ENCODE measurements around the gene SIX3.

Gene SIX3

DNA sequence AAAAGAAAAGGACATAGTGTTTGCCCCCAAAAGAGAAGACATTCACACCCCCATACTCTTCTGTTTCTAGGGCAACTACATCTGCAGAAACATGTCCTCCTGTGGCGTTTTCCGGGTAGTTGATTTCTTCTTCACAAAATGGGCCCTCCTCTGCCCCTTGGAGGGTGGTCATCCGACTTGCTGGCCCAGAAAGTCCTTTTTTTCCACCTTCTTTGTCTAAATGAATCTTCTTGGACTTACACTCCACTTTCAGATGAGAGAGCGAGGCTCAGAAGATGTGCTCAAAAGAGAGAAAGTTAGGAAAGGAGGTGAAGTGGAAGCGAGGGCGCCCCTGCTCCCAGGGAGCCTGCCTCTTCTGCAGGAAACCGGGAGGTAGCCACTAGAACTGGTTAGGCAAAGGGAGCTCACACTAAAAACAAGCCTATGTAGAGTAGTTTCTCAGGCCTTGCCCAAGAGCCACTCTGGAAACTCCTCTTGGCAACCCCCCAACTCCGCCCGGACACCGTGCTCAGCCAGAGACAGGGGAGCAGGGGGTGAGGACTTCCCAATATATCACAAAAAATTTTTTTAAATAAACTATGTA is 10.2 kb upstream of the SIX3 start:
- no peak for DNase-seq

DNA sequence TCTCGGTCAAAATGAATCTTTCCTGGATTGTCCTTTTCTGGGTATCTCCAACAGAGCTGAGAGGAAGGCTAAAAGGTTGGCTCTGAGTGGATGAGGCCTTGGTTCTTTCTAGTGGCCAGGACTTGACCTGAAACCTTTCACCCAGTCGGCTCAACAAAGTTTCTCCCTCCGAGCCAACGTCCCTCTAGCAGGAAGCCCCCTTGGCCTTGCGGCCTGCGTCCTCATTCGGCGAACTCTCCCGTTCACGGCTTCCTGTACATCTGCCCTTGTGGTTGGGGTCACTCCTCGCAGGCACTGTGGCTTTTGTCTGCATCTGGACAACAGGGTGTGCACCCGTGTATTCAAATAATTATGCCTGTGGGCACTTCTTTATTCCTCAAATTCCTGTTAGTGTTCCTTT is 9.4 kb upstream of the SIX3 start:
- no peak for DNase-seq

GRCh38 chr2:44932564-44933392 is 8.7 kb upstream of the SIX3 start:
- no peak for DNase-seq

DNA sequence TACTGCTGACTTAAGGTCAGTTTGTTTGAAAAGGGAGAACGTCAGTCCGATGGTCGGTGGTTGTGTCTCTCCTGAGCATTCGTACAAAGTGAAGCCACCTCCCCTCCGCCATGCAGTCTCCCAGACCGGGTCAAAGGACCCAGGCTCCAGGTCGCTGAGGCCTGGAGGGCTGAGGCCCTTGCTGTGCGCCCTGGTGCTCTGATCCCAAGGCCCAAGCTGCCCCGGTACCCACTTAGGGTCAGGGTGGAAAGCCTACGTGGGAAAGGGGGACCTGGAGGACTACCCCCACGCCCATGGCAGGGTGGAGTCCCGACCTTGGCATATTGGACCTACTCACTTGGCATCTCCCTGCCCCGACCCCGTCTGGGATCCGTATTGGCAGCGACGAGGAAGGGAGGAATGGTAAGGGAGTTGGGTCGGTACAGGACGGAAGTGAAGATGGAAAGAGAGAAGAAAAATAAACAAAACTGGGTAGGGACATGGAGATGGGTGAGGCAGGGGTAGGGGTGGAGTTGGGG is 8.0 kb upstream of the SIX3 start:
- DNase-seq = no peak

GRCh38 chr2:44934038-44934982 is 7.2 kb upstream of the SIX3 start:
- DNase-seq = no peak

GRCh38 chr2:44934983-44935728 is 6.3 kb upstream of the SIX3 start:
- no peak for DNase-seq

DNA sequence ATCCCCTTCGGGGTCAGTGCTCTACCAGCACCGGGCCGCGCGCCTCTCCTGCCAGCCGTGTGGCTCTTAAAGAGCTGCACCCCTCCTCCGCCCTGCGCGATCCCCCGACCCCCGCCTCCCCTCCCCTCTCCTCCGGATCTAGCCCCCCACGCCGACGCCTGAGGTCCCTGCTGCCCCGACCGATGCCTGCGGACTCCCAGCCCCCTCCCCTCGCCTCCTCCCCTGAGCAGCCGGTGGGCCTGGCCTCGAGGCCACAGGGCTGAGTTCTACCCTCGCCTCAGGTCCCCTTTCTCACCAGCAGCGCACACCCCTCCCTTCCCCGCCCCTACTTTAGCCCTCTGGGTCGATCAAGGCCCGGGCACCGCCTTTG is 5.8 kb upstream of the SIX3 start:
- DNase-seq = no peak

GRCh38 chr2:44936275-44936674 is 5.2 kb upstream of the SIX3 start:
- DNase-seq = no peak

DNA sequence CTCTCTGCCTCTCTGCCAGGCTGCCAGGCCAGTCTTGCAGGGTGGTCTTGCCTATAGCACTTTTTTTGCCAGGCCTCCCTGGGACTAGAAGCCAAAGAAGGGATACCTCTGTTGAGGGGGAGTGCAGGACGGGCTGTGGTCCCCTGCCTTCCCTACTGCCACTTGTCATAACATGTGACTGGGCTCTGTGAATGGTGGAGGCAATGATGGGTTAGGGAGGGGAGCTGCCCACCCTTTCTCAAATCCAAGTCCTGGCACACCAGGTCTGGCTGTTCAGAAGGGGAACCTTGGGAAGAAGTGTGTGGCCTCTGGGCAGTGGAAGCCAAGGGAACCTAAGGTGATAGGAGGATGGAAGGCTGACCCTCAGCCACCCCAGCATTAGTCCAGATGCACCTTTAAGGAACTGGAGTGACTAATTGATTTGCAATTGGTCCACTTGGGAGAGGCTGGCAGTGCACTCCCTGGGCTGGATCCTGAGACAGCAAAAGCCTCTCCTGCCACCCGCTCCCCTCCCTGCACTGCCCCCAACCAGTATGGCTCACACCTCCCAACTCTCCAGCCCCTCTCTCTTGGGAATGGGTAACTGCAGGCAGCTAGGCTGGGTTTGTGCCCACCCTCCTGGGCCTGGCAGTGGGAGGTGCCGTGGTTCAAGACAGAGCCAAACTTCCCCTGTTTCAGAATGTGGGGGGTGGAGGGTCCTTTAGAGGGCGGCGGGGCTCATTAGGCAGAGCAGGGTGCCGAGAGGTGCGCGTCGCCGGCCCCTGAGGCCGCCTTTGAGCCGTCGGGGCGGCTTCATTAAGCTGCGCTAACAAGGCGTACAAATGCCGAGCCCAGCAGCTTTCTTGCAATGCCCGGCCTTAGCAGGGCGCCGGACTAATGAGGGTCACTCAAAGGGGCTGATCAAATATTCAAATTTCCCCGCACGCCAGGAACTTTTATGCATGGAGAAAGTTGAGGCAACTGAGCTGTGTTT is 4.5 kb upstream of the SIX3 start:
- DNase-seq = no peak

GRCh38 chr2:44937688-44938240 is 3.7 kb upstream of the SIX3 start:
- no peak for DNase-seq

DNA sequence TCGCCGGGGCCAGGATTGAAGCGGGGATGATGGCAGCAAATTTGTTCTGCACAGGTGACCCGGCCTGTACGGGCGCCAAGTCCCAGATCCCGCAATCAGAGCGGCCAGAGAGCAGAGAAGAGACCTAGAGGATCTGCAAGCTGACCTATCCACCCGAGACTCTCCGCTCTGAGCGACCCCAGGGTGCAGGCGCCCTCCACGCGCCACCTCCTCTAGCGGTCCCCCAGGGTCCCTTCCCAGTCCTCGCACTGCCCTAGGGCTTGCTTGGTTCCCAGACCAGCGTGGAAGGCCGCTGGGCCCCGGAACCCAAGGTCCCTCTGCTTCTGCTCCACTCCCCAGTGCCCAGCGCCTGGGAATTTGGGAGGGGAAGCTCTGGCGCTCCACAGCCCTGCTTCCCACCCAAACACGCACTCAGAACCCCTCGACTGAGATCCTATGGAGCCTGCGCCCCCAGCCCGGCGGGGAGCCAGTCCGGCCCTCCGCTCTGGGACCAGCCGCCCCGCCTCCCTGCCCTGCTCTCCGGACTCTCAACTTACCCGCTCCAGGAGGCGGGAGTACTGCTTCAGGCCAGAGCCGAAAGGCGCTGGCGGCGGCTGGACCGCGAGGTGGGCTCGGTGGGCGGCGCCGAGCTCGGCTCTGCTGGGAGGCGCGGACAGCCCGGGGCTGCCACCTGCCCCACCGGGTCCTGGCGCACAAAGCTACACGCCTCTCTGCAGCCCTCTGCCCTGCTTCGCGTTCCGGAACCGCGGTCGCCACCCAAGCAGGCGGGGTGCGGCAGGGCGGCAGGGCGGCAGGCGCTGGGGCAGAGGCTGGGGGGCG is 3.0 kb upstream of the SIX3 start:
- no peak for DNase-seq

DNA sequence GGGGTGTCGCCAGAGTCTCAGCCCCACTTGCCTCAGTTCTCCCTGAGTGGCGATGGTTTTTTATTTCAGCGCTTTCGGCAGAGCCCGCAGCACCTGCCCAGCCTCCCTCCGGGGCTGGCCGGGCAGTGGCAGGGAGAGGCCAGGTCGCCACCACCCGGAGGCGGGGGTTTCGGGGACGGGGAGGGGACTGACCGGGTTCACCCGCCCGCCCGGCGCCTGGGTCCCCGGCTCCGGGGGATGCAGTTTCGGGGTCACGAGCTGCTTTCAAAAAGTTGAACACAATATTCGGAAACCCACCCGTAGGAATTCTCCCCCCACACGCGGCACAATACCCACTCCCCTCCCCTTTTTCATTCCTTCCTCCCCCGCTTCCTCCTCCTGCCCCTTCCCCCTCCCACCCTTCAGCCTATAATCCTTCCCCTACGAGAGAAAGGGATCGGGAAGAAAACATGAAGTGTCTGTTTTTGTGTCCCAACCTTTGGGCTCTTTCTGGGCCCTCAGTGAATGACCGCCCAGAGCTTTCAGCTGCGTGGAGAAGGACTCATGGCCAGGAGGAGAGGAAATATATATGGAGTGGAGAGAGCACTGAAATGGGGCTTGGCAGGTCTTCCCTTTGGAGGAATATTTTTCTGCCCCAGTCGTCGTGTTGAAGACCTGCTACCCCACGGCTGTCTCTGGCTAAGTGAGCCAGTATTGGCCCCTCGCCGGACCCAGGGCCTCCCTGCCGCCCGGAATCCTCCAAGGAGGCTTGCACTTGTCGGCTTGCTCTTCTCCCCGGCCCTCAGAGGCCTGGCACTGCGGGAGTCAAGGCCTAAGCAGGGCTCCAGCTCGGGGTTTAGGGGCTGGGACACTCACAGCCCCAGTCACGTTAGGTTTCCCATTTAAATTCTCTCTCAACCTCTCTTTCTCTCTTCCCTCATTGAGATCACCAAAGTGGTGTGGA is 2.1 kb upstream of the SIX3 start:
- DNase-seq = no peak

- no peak for DNase-seq
These were observed 1.4 kb upstream of the SIX3 start for GRCh38 chr2:44940049-44940494.

GRCh38 chr2:44940732-44941464 is 604 bp upstream of the SIX3 start:
- DNase-seq = no peak

DNA sequence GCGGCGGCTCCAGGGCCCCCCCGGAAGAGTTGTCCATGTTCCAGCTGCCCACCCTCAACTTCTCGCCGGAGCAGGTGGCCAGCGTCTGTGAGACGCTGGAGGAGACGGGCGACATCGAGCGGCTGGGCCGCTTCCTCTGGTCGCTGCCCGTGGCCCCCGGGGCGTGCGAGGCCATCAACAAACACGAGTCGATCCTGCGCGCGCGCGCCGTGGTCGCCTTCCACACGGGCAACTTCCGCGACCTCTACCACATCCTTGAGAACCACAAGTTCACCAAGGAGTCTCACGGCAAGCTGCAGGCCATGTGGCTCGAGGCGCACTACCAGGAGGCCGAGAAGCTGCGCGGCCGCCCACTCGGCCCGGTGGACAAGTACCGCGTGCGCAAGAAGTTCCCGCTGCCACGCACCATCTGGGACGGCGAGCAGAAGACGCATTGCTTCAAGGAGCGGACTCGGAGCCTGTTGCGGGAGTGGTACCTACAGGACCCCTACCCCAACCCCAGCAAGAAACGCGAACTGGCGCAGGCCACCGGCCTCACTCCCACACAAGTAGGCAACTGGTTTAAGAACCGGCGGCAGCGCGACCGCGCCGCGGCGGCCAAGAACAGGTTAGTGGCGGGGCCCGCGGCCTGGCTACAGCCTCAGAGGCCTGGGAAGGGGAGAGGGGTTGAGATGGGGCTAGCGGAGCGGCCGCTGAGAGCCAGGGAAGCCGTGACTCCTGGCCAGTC is 965 bp downstream of the SIX3 start:
- DNase-seq = no peak

GRCh38 chr2:44943031-44943692 is 1.7 kb downstream of the SIX3 start:
- no peak for DNase-seq

DNA sequence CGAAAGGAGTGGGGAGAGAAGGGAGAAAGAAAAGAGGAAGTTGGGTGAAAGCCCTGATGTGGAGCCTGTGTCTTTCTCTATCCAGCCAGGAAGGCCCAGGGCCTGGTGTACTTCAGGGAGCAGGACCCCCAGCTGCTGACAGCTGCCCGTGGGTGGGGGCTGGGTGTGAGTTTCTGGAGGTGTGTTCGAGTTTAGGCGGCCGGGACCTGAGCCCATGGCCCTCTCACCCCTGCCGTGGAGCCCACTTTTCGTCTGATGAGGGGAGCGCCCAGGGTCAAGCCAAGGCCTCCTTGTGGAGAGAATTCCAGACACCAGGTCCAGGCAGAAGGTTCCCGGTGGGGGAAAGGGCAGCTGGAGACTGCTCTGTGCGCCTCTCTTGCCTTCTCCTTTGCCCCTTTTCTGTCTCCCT is 2.2 kb downstream of the SIX3 start:
- DNase-seq = no peak

Data from CD4-positive, alpha-beta T cell treated with Interleukin-4 for 1 hour (primary cell).